GM21825 (cell line): ENCODE measurements around the gene IBA57.

Experiments
- ATAC-seq: cut with Tn5 transposase; IDR thresholded peaks from one replicate; pipeline ENCODE4 v1.9.1; 2021; ENCODE audit warnings: mild to moderate bottlenecking, moderate library complexity; ENCODE audit not compliant: unreplicated experiment

Gene IBA57

DNA sequence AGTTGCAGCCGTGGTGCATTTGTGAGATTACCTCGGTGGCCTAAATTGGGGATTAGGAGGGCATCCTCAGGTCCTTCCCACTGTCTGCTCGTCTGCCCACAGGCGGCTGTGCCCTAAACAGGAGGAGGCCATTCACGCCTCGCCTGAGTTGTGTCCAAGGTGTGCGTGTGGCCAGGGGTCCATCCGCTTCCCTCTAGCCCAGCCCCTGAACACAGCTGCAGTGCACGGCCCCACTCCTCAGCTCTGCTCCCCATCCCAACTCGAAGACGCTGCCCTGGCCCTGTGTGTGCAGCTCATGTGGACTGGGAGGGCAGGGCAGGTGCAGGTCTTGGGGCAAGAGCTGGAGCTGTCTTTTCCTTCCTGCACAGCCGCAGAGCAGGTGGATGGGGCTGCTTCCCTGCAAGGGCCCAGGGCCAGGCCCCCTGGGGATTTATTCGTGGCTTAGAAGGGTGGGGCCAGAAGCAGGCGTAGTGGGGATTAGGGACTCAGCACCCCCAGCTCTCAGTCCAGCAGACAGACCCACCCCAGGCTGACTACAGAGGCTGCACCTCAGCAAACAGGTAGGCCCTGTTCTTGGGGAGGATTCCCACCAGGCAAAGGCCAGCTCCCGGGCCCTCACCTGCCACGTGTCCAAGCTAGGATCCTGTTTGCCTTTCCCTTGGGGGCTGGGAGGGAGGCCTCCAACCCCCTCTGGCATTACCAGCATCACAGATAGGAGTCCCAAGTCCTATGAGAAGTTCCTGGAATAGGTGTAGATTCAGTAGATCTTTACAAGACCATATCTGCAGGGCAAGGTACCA lies 21.2 kb upstream of the IBA57 start:
- ATAC-seq: no peak

DNA sequence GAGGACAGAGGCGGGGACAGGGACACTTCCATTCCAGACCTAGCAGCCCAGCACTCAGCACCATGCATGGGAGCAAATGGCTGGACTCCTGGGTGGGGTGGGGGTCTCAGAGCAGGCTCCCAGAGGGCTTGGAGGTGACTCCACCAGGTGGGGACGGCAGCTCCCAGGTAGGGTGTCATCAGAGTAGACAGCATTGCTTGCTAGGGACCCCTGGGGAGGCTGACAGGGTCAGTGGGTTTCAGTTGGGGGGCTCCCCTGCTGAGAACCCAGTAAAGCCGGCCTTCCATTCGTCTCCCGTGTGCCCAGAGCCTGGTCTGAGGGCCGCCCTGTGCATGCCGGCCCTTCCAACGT lies 20.6 kb upstream of the IBA57 start:
- ATAC-seq: no peak

DNA sequence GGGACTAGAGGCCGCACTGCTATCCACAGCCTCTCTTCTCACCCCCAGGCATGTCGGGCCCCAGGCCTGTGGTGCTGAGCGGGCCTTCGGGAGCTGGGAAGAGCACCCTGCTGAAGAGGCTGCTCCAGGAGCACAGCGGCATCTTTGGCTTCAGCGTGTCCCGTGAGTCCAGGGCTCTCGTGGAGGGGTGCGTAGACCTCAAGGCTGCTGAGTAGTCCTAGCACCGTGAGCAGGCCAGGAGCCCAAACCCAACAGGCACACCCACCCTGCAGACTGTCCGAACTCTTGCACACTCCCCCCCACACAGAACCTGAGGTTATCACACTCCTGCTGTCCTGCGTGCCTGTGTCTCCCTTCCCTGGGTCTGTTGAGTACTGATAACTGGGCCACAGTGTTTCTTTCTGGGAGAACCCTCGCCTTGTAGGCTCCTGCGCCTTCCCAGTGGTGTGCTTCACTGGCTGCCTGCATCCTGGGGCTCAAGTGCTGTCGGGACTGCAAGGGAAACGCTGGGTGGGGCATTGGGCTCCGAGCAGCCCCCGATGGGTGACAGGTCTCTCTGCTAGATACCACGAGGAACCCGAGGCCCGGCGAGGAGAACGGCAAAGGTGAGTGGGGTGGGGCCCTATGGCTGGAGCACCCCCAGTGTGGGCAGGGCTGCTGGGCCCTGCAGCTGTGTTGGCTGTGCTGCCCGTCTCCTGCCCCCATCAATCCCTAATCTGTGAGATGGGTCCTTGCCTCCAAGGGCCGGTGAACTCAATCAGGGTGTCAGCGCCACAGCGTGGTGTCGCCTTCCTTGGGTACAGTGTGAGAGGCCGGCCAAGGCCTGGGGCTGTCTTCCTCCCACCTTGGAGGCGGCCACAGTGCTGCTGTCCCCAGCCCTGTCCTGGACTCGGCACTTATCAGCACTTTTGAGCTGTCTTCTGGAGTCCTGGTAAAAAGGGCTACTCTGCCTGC lies 19.9 kb upstream of the IBA57 start:
- ATAC-seq: no peak

DNA sequence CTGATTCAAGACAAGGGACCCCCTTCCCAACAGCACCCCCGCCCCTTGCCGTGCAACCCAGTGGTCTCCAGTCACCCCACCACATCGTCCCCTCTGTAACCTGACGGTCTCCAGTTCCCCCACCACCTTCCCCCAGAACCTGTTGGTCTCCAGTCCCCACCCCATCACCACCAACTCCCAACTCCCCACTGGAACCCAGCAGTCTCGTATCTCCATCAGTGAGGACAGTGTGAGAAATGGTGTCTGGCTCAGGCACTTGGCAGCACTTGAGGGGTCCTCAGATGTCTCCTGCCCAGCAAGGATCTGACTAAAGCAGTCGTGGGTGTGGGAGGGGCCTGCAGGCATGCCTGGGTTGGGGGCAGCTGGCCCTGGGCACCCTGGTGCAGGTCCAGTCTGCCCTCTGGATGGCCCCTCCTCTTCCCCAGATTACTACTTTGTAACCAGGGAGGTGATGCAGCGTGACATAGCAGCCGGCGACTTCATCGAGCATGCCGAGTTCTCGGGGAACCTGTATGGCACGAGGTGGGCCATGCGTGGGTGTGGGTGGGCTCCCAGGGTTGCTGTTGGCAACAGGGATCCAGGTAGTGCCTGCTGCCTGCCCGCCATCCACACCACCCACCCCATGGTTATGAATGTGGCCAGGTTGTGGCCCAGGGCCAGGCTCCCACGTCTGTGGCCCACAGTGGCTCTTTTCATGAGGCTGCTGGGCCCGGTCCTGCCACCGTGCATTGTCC lies 19.0 kb upstream of the IBA57 start:
- no peak for ATAC-seq

DNA sequence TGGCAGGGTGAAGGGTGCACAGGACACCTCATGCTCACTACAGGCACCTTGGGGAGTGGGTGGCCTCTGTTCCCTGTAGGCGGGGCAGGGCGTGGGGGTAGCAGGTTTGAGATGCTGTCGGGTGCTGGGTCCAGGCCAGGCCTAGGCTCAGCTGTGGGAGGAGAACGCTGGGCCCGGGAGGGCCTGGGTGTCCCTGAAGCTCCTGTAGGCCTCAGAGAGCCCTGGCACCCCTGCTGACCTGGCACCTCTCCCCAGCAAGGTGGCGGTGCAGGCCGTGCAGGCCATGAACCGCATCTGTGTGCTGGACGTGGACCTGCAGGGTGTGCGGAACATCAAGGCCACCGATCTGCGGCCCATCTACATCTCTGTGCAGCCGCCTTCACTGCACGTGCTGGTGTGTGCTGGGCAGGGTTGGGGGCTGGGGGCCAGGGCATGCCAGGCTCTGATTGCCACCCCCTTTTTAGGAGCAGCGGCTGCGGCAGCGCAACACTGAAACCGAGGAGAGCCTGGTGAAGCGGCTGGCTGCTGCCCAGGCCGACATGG lies 18.4 kb upstream of the IBA57 start:
- no peak for ATAC-seq

DNA sequence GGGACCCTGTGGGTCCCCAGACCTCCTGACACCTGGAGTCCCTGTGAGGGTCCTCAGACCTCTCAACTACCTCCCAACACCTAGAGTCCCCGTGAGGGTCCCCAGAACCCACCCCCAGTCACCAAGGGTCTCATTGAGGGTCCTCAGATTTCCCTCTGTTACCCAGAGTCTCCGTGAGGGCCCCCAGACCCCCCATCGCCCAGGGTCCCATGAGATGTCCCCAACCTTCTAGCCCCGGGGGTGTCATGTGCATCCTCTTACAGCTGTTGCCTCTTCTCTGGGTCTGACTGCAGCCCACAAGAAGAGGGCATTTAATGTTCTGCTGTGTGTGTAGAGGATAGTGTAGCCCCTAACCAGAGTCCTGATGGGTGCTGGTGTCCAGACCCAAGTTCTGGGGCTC lies 17.8 kb upstream of the IBA57 start:
- no peak for ATAC-seq

DNA sequence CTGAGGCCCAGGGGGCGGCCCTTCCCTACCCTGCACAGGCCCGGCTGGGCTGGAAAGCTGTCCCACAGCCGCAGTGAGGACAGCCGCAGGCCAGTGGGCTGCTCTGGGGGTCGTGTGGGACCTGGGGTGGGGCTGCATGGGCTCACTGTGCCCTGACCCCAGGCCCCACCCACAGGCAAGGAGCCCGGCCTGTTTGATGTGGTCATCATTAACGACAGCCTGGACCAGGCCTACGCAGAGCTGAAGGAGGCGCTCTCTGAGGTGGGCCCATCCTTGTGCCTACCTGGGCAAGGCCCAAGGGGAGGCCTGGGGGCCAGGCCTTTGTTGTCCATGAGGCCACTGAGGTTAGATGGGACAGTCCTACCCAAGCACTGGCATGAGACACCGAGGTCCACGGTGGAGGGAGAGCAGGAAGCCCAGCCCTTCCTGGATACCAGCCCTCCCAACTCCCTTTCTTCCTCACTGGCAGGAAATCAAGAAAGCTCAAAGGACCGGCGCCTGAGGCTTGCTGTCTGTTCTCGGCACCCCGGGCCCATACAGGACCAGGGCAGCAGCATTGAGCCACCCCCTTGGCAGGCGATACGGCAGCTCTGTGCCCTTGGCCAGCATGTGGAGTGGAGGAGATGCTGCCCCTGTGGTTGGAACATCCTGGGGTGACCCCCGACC lies 17.3 kb upstream of the IBA57 start:
- ATAC-seq: no peak

DNA sequence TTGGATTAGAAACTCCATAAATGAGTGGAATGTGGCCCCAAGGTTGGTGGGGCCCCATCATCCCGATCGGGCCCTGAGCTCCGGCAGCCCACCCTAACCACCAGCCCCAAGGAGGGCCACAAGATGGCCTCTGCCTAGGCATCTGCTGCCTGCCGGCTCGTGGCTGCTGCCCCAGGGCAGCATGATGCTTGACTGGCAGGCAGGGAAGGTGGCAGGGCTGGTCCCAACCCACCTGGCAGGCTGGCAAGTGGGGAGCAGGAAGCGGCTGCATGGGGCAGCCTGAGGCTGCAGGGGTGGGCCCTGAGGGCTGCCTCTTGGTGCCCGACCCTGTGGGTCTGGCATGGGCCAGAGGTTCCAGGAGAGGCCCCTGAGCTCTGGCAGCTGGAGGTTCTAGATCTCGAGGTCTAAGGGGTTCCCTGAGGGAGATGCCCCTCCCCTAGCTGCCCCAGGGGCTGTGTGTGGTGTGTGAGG lies 16.6 kb upstream of the IBA57 start:
- no peak for ATAC-seq

DNA sequence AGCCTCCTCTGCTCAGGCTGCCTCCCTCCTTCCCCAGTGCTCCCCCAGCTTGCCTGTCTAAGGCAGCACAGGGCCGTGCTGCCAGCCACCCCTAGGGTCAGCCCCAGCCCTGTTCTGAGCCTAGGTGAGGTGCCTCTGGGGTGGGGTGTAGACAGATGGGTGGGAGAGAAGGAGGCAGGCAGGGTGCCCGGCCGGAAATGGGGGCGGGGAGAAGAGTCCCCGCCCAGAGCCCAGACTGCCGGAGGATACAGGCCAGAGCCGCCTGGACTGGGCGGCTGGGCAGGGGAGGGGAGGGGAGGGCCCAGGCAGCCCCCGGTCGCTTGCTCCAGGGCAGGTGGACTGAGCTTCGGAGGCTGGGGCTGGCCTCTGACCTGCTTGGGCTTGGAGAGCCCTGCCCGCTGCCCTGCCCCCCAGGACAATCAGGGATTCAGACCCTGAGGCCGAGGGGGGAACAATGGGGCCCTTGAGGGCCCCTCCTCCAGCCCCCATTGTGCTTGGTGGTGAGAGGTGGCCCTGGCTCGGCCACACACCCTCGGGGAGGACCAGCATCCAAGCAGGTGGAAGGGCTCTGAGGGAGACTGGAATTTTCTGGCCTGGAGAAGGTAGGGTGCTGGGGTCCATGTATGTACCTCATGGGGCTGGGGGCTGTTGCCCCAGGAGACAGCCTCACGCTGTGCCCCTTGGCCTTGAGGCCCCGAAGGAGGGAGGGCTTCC lies 16.0 kb upstream of the IBA57 start, which contains the start of gene GJC2:
TSS of gene GJC2 (plus strand) at position 525 of the 714 bp plus-strand sequence. CDS start 7,829 bp downstream, outside the sequence.
- ATAC-seq: no peak

DNA sequence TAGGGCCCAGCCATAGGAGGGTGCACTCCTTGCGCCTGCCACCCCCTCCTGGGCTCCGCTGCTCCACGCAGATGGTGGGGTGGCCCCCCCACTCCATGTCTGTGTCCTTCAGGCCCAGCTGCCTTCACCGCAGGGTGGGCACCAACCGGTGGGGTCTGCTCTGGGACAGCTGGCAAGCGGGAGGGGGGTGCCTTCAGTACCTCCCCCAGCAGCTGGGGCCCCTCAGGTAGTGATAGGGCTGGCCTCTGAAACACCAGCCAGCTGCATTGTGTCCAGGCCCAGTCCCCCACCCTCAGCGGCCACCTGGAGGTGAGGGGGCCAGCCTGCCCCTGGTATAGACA lies 15.5 kb upstream of the IBA57 start:
- ATAC-seq: no peak

DNA sequence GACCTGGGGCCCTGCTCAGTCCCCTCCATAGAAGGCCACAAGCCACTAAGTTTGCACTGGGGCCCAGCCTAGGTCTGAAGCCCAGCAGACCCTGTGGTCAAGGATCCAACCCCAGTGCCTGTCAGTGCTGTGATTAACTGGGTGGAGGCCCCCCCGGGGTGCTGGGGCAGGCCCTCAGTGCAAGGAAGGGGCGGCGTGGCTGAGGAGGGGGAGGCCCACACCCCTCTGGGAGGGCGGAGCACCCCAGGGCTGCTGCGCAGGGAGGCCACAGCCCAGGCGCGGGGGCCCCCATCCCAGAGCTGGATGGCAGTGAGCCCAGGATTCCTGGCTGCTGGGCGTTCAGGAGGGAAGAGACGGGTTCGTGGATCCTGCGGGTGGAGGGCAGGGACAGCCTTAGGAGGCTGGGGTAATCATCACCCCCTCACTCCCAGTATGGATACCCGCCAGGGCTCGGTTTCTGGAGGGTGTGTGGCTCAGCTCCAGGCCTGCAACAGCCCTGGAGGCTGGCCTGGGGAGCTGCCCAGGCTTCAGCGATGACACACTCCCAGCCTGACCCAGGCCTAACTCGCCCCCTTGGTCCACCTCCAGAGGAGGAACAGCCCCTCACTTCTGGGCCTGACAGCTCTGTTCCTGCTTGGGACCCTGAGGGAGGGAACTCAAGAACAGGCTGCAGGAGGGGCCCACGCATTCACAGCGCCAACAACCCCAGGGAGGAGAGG lies 15.0 kb upstream of the IBA57 start:
- ATAC-seq: no peak

DNA sequence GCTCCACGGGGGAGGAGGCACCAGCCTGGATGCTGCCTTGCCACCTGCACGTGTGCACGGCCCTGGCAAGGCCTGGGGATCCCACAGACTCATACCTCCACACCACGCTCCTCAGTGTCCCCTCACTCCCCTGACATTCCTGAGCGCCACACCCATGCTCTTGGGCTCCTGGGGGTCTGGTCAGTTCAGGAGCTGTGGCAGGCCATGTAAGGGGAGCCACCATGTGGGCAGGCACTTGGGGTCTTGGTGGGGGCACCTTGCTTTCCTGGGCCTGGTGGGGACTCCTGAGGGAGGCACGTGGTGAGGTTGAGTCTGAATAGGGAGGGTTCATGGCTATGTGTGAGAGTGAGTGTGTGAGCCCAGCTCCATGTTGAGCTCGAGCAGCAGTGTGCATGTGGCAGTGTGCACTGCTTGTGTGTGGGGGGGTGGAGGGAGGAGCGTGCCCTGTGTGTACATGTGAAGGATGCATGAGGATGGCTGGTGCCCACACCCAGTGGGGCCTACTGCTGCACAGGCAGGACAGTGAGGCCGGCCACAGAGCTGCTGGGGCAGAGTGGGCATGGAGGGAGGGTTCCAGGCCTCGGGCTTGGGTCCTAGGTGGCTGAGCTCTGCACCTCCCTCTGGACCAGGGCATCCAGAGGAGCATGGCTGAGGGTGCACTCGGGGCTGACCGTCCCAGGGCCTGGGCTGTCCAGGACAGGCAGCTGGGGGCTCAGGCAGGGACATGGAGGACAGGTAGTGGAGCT lies 14.3 kb upstream of the IBA57 start:
- ATAC-seq: no peak

DNA sequence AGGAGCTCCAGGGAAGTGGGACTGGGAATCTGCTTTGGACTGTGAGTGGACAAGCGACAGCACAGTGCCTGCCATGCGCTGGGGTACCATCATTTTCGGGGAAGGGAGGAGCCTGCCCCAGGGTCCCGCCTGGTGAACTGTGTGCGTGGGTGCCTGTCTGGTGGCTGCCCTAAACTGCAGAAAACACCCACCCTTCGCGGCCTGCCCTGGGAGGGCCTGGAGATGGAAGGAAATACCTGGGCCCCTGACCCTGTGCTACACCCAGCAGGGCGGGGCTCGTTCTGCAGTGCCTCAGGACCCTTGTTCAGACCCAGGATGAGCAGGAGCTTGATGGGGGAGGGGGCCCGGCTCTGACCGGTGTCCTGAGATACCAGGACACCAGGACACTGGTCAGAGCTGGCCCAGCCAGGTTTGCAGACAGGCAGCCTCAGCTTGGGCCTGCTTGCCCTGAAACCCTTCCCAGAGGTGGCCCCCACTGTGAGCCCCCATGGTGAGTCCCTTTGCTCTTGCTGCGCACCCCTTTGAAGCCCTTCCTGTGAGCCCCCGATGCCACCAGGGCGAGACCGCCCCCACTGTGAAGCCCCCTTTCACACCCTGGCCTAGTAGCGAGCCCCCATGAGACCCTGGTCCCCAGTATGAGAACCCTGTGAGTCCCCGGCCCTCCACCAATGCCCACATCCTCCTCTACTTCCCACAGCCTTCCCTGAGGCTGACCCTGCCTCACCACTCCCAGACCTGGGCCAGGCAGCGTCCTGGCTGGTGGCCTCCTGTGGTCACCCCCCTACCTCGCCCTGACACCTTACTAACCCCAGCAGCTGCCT lies 13.3 kb upstream of the IBA57 start:
- ATAC-seq: no peak

DNA sequence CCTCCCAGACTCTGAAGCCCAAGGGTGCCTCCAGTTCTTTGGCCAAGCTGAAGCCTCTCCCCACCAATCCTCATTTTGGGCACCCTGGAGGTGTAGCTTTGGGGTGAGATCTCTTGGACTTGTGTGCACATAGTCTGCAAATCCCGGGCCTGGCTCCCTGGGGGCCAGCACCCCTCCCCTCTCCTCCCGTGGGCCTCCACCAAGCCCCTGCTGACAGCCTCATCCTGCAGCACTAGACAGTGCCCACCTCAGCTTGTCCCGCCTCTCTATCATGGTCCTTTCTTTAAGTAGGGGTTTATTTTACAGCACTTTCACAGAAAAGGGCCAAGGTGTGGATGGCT lies 12.7 kb upstream of the IBA57 start:
- ATAC-seq: no peak

DNA sequence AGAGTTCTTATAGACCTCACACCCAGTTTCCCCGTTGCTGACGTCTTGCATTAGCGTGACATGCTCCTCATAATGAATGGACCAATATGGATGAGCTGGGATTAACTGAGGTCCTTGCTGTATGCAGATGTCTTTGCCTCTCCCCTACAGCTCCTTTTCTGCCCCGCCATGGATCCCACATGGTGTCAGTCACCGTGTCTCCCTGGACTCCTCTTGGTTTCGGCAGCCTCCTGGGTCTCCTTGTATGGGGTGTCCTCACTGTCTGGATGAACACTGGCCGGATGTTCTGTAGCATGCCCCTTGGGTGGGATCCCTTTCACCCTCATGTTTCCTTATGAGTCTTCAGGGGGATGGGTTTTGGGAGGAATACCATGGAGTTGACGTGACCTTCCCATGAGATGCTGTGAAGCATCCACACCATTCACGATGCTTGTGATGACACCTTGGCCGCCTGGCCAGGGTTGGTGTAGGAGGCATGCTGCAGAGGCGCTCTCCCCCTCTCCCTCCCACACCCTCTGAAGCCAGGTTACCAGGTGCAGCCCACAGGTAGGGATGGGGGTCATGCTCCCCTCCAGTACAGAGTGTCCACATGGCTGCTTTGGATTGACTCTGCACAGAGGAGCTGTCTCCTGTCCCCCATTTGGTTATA lies 11.5 kb upstream of the IBA57 start:
- ATAC-seq: no peak

DNA sequence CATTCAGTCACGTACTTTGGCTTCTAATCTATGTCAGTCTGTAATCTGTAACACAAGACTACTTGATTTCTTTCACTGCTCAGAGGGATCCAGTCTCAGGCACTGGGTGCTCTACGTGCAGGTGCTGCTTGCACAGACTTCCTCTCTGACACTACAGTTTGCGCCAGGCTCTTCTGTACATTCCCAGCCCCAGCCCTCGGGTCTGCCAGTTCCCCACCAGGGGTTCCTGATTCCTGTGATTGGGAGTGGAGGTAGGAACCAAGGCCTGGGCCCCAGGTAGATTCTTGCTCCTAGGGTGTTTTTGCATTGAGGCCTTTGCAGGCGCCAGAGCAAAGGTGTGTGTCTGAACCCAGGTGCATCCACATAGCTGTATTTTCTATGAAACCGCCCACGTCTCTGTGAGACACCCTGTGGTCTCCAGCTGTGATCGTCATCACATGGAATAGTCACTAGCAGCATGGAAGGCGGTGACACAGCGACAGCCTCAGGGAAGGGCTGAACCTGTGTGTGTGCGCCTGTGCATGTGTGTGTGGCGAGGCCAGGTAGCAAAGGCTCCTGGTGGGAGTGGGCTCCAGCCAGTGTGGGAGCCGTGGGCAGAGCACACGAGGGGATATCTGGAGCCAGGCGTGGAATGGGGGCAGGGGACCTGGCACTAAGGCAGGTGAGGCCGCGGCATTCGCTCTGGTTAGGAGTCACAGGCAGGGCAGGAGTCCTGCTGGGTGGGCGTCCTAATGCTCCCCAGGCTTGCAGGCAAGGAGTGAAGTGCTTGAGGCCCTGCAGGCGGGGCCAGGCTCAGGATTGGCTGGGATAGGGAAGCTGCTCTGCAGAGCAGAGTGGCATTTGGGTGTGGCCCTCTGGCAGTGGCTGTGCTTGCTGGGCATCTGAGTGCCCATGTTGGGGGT lies 10.7 kb upstream of the IBA57 start:
- no peak for ATAC-seq
